ENCODE data around the gene CRHR1. TPM values are rescaled to one million over a fixed set of nuclear protein-coding genes. Genes with fewer than 3 reads are reported as not detected.

Gene CRHR1
- total and polyA plus RNA-seq, 2 of the 4 experiments (the other 2 are of a cell fraction): not detected

GRCh38 chr17:45855691-45856336, 71.7 kb downstream of the CRHR1 start:
- peaks cover 7% of the 10 kb centered on the region; the same call in 1 of the 2 replicates for H3K27me3 ChIP-seq (ENCODE audit: control insufficient read depth, insufficient read depth, low read length)
- H3K36me3 ChIP-seq (ENCODE audit: control insufficient read depth, insufficient read depth, low read length): no peaks in the 10 kb centered on the region
- no peak overlapping the region for H2AK5ac ChIP-seq (ENCODE audit: low read depth, low read length)
- no TSS peak for BruUV-seq (replicated peaks)
- H3K23ac ChIP-seq (ENCODE audit: low read depth, low read length): no peak overlapping the region
- no peaks in the 10 kb centered on the region for H3K4me1 ChIP-seq (ENCODE audit: control insufficient read depth, insufficient read depth, low read length)
- CTCF ChIA-PET: interaction anchor here (1.6 kb wide), 1 partner anchor 216 kb away, joined by 4 read pairs; no protein-coding TSS in a partner anchor
- H3K9ac ChIP-seq (ENCODE audit: low read depth, low read length): no peak overlapping the region
- dilution Hi-C loops (cut with HindIII; ENCODE audit: low sequenced_read_pairs, unreplicated experiment) (loop anchor here (25.0 kb wide), 1 partner anchor 219 kb away; no protein-coding TSS in a partner anchor), in situ Hi-C loops (cut with MboI; ENCODE audit: low sequenced_read_pairs) (loop anchor here (10.0 kb wide), 1 partner anchor 641 kb away; no protein-coding TSS in a partner anchor), intact Hi-C loops (cut with micrococcal nuclease) (loop anchor here (10.0 kb wide), 1 partner anchor 431 kb away; no protein-coding TSS in a partner anchor)
- no peak overlapping the region for H3K18ac ChIP-seq (ENCODE audit: low read depth, low read length)
- H2AFZ ChIP-seq (replicated peaks; ENCODE audit: low read length, poor library complexity): no peak overlapping the region
- no peak overlapping the region for H3K4me2 ChIP-seq (ENCODE audit: low read depth, low read length)
- no peaks in the 10 kb centered on the region for H3K9me1 ChIP-seq (ENCODE audit: insufficient read depth, low read length)
- H3K9me3 ChIP-seq (ENCODE audit: control insufficient read depth, insufficient read depth, low read length): no peaks in the 10 kb centered on the region
- H2BK15ac ChIP-seq (ENCODE audit: low read depth, low read length): no peak overlapping the region
- no peak overlapping the region for H4K8ac ChIP-seq (ENCODE audit: low read depth in 2 of 2, low read length in 2 of 2)
- no peak overlapping the region for H4K5ac ChIP-seq (ENCODE audit: low read depth, low read length)
- no peak overlapping the region for H2BK20ac ChIP-seq (ENCODE audit: low read depth, low read length)
- no peak overlapping the region for H3K27ac ChIP-seq (ENCODE audit: insufficient read depth, low read length)
- no peak overlapping the region for H2BK5ac ChIP-seq (ENCODE audit: low read depth, low read length, poor library complexity, severe bottlenecking)
- no peak overlapping the region for H2AK9ac ChIP-seq (replicated peaks; ENCODE audit: low read depth, low read length, poor library complexity)
- H4K91ac ChIP-seq (ENCODE audit: insufficient read depth, low read depth, low read length): no peak overlapping the region
- H4K20me1 ChIP-seq (ENCODE audit: insufficient read depth, low read length): no peaks in the 10 kb centered on the region
- POLR2A ChIA-PET (ENCODE audit: unreplicated experiment): no interaction called here
- ATAC-seq (ENCODE audit: low read depth) (no peak), DNase-seq (no peak)
- H3K56ac ChIP-seq (ENCODE audit: extremely low read depth, insufficient read depth, low read length): no peak overlapping the region
- no peaks in the 10 kb centered on the region for H3K79me1 ChIP-seq (ENCODE audit: low read depth in 1 of 2, low read length in 2 of 2)
- H2BK120ac ChIP-seq (ENCODE audit: low read depth, low read length): no peak overlapping the region
- no peak overlapping the region for H3K4ac ChIP-seq (ENCODE audit: low read depth, low read length)
- WGBS, 2 experiments (ENCODE audit: extremely low coverage in 2 of 2, insufficient read length in 1 of 2): 50% methylated on average over 1 of the region's 2 CpGs; no CpG with 5 or more reads in 1 of the 2 experiments
- no peak overlapping the region for H3K14ac ChIP-seq (replicated peaks; ENCODE audit: low read depth, low read length)
- no peak for TF ChIP-seq CHD1 (IDR thresholded peaks at IDR 0.05; ENCODE audit: low read depth, low read length)
- no peak for TF ChIP-seq POLR2A (IDR thresholded peaks at IDR 0.05; ENCODE audit: low read depth, low read length)
- no peak for TF ChIP-seq RAD21 (IDR thresholded peaks at IDR 0.05; ENCODE audit: low read length)
- TF ChIP-seq MAFK (IDR thresholded peaks at IDR 0.05; ENCODE audit: low read depth, low read length): 0 out of 2 replicates have a peak, but pooled peaks have one; percentile 35
- no peak for TF ChIP-seq MXI1 (IDR thresholded peaks at IDR 0.05; ENCODE audit: borderline replicate concordance, low read depth, low read length)
- no peak for TF ChIP-seq ELK1 (IDR thresholded peaks at IDR 0.05; ENCODE audit: borderline replicate concordance, low read depth, low read length)
- H3K4me3 ChIP-seq (ENCODE audit: insufficient read depth, low read depth, low read length): no peak overlapping the region
